Heart right ventricle (tissue), 16 donors: Measurements from ENCODE around the gene KLHL17. TPM values are rescaled to one million over a fixed set of nuclear protein-coding genes. Genes with fewer than 3 reads are reported as not detected.
A peak's percentile ranks its signal among the peaks of the same experiment; 100 is the strongest.

Experiments
- ATAC-seq, 8 donors: fragments of 200-7000 bp; cut with Tn5 transposase; one replicate each; pipeline ENCODE4 v1.9.1; 2020; ENCODE audit warnings: mild to moderate bottlenecking in 8 of 8, moderate library complexity in 8 of 8, moderate number of reproducible peaks in 1 of 8
- DNase-seq, 2 donors: peaks; one replicate each; pipeline ENCODE4 v3.0.0-alpha.2; 2020
- H3K27ac ChIP-seq, 10 donors: fragments of 200-600 bp; sonication (generic) in 2 of 10; one replicate each; pipeline versions ENCODE4 v1.5.0 to v1.8.0; 2020 to 2022; ENCODE audit warnings: mild to moderate bottlenecking in 3 of 10
- H3K27me3 ChIP-seq, 7 donors: fragments of 200-600 bp; one replicate each; pipeline ENCODE4 v1.8.0; 2021 to 2022; ENCODE audit warnings: mild to moderate bottlenecking in 2 of 7
- H3K36me3 ChIP-seq, 9 donors: fragments of 200-600 bp; sonication (generic) in 1 of 9; one replicate each; pipeline versions ENCODE4 v1.5.0 to v1.8.0; 2020 to 2022; ENCODE audit warnings: mild to moderate bottlenecking in 2 of 9
- H3K4me1 ChIP-seq, 9 donors: fragments of 200-600 bp; sonication (generic) in 1 of 9; one replicate each; pipeline versions ENCODE4 v1.5.0 to v1.8.0; 2020 to 2022; ENCODE audit warnings: mild to moderate bottlenecking in 4 of 9
- H3K4me3 ChIP-seq, 10 donors: fragments of 200-600 bp; sonication (generic) in 2 of 10; one replicate each; pipeline versions ENCODE4 v1.5.0 to v1.8.0; 2020 to 2022; ENCODE audit warnings: mild to moderate bottlenecking in 7 of 10, moderate library complexity in 2 of 10
- H3K9me3 ChIP-seq, 11 donors: fragments of 200-600 bp in 10 of 11; sonication (generic) in 2 of 11; one replicate each; pipeline versions ENCODE4 v1.5.0 to v1.8.0; 2013 to 2022; ENCODE audit warnings: mild to moderate bottlenecking in 2 of 11, control low read depth in 1 of 11, moderate library complexity in 1 of 11
- WGBS, 2 donors: extraction: QIAGEN DNeasy Blood & Tissue Kit; methylation state at CpG; one replicate each; pipeline ENCODE4 v1.1.7; 2013; ENCODE audit warnings: inconsistent platforms in 1 of 2; 5-methylcytosine and 5-hydroxymethylcytosine counted together
- intact Hi-C, 10 donors: fragments of 100-400 bp; cut with DNase I; formaldehyde crosslinking; loops; one replicate each; pipeline versions ENCODE4 v1.11.1 to v1.14.2; 2022
- polyA plus RNA-seq, 2 donors: library from polyadenylated mRNA; stranded (reverse); fragments of 200-250 nt; gene quantifications; one replicate each; pipeline ENCODE4 v1.2.3, GENCODE V29; 2013
- total RNA-seq, 10 donors: library from RNA; stranded (reverse); fragmentation: NEBNext Ultra II Directional in 3 of 10; extraction: Animal tissue kit (Norgen Biotek cat#: 25700) in 3 of 10; gene quantifications; one replicate each; pipeline versions ENCODE4 v1.2.1 to v1.2.4, GENCODE V29; 2021 to 2023
- TF ChIP-seq, protein P1 (sequence below), 9 donors: fragments of 200-600 bp; sonication (generic) in 2 of 9; IDR thresholded peaks; one replicate each; pipeline versions ENCODE4 v1.5.0 to v1.8.0; 2021 to 2022; ENCODE audit warnings: antibody characterized with exemption in 9 of 9, mild to moderate bottlenecking in 5 of 9, moderate library complexity in 1 of 9
- donor health status: Arrhythmogenic right ventricular cardiomyopathy.
- donor health status: ischemic (EF 13 %, LVEDD 7.1; RV severe dilation, severe dysfunction).
- donor health status: healthy with polysubstance abuse.
- donor health status: DM: no; HTN: yes; CAD: no.
- donor health status: DM: no; HTN: no; CAD: no.
- donor health status: ischemic (EF 25% LVEDD 6.9; RV normal size, moderate dysfunction).
- donor health status: ischemic (EF 25% LVEDD 5.7; RV mildly dilated, moderate dysfunction).
- donor health status: healthy.
- donor health status: DM: yes; HTN: yes; CAD: no.
- donor health status: Ischemic cardiomyopathy.
- donor health status: ischemic (EF 35%, LVEDD 5.7; RV mildly dilated, moderate dysfunction).
- donor health status: nonischemic (EF 11% LVEDD 7.7; RV severe dilation, severe dysfunction).
- donor health status: DM: yes; HTN: yes; CAD: no.
- donor health status: PGD.
- donor health status: ischemic (EF 29% LVEDD 5.4; RV normal size, mild dysfunction).
- donor health status: nonischemic (EF 23%, LVEDD 6.1; RV moderate dilation, normal function).

Gene KLHL17
- total and polyA plus RNA-seq, 12 donors: 1.3 to 10.2 (median 3.7) TPM

DNA sequence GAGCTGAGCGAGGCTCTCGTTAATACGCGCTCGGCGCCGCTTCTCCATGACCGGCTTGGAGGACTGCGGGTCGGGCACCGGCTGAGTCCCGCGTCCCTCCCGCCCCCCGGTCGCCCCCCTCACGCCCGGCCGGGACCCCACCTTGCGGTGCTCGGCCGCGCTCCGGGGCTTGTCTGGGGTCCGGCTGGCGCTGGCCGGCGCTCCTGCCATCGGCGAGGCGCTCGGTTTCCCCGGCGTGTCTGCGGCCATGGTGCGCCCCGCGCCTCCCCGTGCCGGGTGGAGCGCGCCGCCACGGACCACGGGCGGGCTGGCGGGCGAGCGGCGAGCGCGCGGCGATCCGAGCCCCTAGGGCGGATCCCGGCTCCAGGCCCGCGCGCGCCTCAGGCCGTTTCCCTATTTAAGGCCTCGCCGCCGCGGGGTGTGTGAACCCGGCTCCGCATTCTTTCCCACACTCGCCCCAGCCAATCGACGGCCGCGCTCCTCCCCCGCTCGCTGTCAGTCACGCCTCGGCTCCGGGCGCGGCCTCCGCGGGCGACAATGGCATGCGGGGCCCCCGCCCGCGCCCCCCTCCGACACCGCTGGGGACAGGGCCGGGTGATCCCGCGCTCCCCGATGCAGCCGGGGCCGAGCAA, 39.5 kb downstream of the KLHL17 start, which contains the start of gene HES4:
HES4 (minus strand) TSS at position 373 of the 632 bp plus-strand sequence; CDS start at position 249, 124 bp downstream.
- peaks cover 3 to 54% (median 28%) of the 10 kb centered on the region in 9 donors for H3K4me1 ChIP-seq
- H3K4me3 ChIP-seq: peak within 1 kb of the TSS; percentile 52 to 94 (median 76)
- peaks cover 0 to 93% (median 0%) of the 10 kb centered on the region in 7 donors for H3K27me3 ChIP-seq
- peak; percentile 94 to 96 for DNase-seq
- peak within 1 kb of the TSS; percentile 96 to 100 (median 100) for H3K27ac ChIP-seq
- H3K9me3 ChIP-seq: no peaks in the 10 kb centered on the region
- 0 to 1% methylated on average over 89 to 95 of the region's 95 CpGs for WGBS, 2 donors
- TF ChIP-seq, protein P1, sequence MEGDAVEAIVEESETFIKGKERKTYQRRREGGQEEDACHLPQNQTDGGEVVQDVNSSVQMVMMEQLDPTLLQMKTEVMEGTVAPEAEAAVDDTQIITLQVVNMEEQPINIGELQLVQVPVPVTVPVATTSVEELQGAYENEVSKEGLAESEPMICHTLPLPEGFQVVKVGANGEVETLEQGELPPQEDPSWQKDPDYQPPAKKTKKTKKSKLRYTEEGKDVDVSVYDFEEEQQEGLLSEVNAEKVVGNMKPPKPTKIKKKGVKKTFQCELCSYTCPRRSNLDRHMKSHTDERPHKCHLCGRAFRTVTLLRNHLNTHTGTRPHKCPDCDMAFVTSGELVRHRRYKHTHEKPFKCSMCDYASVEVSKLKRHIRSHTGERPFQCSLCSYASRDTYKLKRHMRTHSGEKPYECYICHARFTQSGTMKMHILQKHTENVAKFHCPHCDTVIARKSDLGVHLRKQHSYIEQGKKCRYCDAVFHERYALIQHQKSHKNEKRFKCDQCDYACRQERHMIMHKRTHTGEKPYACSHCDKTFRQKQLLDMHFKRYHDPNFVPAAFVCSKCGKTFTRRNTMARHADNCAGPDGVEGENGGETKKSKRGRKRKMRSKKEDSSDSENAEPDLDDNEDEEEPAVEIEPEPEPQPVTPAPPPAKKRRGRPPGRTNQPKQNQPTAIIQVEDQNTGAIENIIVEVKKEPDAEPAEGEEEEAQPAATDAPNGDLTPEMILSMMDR (IDR thresholded peaks at IDR 0.05): peak in 1 of 9 donors; percentile 9
- peaks cover 0 to 17% (median 0%) of the 10 kb centered on the region in 9 donors for H3K36me3 ChIP-seq
- ATAC-seq: peak; percentile 76 to 87 (median 82)
- intact Hi-C loops: no loop called here

DNA sequence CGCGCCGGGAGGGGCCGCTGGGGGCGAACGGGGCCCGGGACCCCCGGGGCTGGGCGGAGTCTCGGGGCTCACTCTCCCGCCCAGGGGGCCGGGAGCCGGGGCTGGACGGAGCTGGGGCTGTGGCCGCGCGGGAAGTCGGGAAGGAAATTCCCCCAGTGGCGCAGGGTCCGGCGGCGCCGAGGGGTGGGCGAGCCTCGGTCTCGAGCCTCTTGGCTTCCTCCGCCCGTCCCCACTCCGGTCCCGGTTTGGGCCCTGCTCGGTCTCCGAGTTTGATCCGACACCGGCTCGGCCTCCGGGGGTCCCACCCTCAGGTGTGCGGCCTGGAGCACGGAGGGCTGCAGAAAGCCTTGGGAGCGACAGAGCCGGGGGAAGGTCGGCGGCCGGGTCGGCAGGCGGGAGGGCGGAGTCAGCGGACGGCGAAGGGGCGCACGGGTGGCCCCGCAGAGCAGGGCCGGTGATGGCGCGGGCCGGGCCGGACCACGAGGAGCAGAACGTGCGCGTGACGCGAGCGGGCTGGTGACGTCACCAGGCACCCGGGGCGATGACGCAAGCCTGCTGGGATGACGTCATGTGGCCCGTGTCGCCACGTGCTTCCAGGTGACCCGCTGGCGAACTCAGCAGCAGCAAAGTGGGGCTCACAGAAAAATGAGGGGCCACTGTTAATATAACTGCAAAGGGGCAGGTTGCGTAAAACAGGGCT, 40.1 kb downstream of the KLHL17 start:
- 1% methylated on average over 73 to 75 of the region's 75 CpGs for WGBS, 2 donors
- peak overlapping the region; percentile 52 to 94 (median 76) for H3K4me3 ChIP-seq
- DNase-seq (peak; percentile 82 to 85), ATAC-seq (peak; percentile 60 to 74 (median 63))
- peaks cover 9 to 60% (median 35%) of the 10 kb centered on the region in 9 donors for H3K4me1 ChIP-seq
- TF ChIP-seq, protein P1 (IDR thresholded peaks at IDR 0.05): peak in 1 of 9 donors; percentile 13
- peak overlapping the region; percentile 96 to 100 (median 100) for H3K27ac ChIP-seq
- H3K27me3 ChIP-seq: peaks cover 0 to 93% (median 0%) of the 10 kb centered on the region in 7 donors
- no peaks in the 10 kb centered on the region for H3K9me3 ChIP-seq
- H3K36me3 ChIP-seq: peaks cover 0 to 17% (median 0%) of the 10 kb centered on the region in 9 donors
- intact Hi-C loops: no loop called here

DNA sequence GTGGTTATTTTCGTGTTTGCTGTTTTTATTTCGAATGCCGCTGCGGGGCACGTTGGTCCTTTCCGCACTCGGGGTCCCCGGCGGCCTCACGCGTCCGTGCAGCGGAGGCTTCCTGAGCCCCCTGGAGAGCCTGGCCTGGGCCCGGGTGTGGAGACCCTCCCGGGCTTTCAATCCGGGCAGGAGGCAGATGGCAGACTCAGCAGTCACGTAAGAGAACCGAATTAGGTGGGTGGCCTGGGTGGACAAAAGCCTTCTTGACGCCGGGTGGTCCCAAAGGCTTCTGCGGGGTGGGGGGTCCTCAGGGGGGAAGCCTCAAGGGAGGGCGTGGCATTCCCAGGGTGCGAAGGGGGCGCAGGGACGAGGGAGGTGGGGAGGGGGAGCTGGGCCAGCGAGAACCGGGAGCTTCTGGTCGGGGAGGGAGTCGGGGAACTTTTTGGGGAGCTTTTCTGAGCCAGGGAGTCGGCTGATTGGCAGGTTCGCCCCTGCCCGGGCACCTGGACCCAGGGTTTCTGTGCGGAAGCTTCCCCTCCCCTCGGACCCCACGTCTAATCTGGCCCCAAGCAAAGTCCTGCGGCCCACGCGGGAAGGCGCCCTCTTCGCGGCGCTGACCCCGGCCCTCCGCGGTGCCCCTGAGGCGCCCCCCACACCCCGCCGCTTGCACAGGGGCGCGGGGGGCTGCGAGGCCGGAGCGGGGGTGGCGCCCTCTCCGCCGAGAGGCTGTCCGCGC, 40.8 kb downstream of the KLHL17 start:
- H3K27ac ChIP-seq: peak overlapping the region; percentile 96 to 100 (median 100)
- peaks cover 0 to 17% (median 0%) of the 10 kb centered on the region in 9 donors for H3K36me3 ChIP-seq
- H3K4me3 ChIP-seq: peak overlapping the region; percentile 52 to 94 (median 76)
- DNase-seq (peak; percentile 20 to 24), ATAC-seq (peak in 2 of 8 donors; percentile 1 to 5)
- H3K4me1 ChIP-seq: peaks cover 14 to 67% (median 39%) of the 10 kb centered on the region in 9 donors
- 1 to 2% methylated on average over 49 to 58 of the region's 58 CpGs for WGBS, 2 donors
- H3K9me3 ChIP-seq: no peaks in the 10 kb centered on the region
- H3K27me3 ChIP-seq: peaks cover 0 to 93% (median 0%) of the 10 kb centered on the region in 7 donors
- intact Hi-C loops: no loop called here
- TF ChIP-seq, protein P1 (IDR thresholded peaks at IDR 0.05): no peak
